Hepatocyte (in vitro differentiated cells): ENCODE results near the gene KCNN2. TPM values are rescaled to one million over a fixed set of nuclear protein-coding genes. Genes with fewer than 3 reads are reported as not detected.

Experiments
- DNase-seq: peaks from one replicate; pipeline ENCODE4 v3.0.0-alpha.2; 2016; ENCODE audit warnings: low spot score
- H2AFZ ChIP-seq: fragments of 200-600 bp; sonication (generic); 2 replicates; pipeline ENCODE4 v1.6.0; 2016; ENCODE audit warnings: antibody characterized with exemption, mild to moderate bottlenecking
- H3K27ac ChIP-seq: fragments of 200-600 bp; sonication (generic); 2 replicates; pipeline ENCODE4 v1.5.1; 2016; ENCODE audit warnings: mild to moderate bottlenecking
- H3K27me3 ChIP-seq: fragments of 200-600 bp; sonication (generic); 2 replicates; pipeline ENCODE4 v1.6.1; 2016
- H3K36me3 ChIP-seq: fragments of 200-600 bp; sonication (generic); replicated peaks from 2 replicates; pipeline ENCODE4 v1.5.1; 2016; ENCODE audit warnings: low read depth; ENCODE audit not compliant: insufficient read depth
- H3K4me1 ChIP-seq: fragments of 200-600 bp; sonication (generic); 2 replicates; pipeline ENCODE4 v1.5.1; 2016; ENCODE audit warnings: mild to moderate bottlenecking, moderate library complexity; ENCODE audit not compliant: insufficient read depth
- H3K4me2 ChIP-seq: fragments of 200-600 bp; sonication (generic); 2 replicates; pipeline ENCODE4 v1.6.0; 2016
- H3K4me3 ChIP-seq: fragments of 200-600 bp; sonication (generic); 2 replicates; pipeline ENCODE4 v1.5.1; 2016; ENCODE audit warnings: mild to moderate bottlenecking
- H3K79me2 ChIP-seq: fragments of 200-600 bp; sonication (generic); 2 replicates; pipeline ENCODE4 v1.6.0; 2017; ENCODE audit warnings: mild to moderate bottlenecking
- H3K9me2 ChIP-seq: fragments of 200-600 bp; sonication (generic); replicated peaks from 2 replicates; pipeline ENCODE4 v1.6.0; 2017; ENCODE audit warnings: mild to moderate bottlenecking; ENCODE audit not compliant: insufficient read depth
- H3K9me3 ChIP-seq: fragments of 200-600 bp; sonication (generic); 2 replicates; pipeline ENCODE4 v1.5.1; 2016; ENCODE audit warnings: low read depth, mild to moderate bottlenecking
- H4K20me1 ChIP-seq: fragments of 200-600 bp; sonication (generic); 2 replicates; pipeline ENCODE4 v1.6.0; 2016; ENCODE audit warnings: mild to moderate bottlenecking; ENCODE audit not compliant: insufficient read depth, poor library complexity, severe bottlenecking
- EZH2 ChIP-seq: fragments of 200-600 bp; sonication (generic); IDR thresholded peaks from 2 replicates; pipeline ENCODE4 v1.6.1; 2016; ENCODE audit warnings: antibody characterized with exemption, mild to moderate bottlenecking, borderline replicate concordance
- EZH2phosphoT487 ChIP-seq: fragments of 200-600 bp; sonication (generic); IDR thresholded peaks from one replicate; pipeline ENCODE4 v1.6.1; 2018; ENCODE audit warnings: antibody characterized with exemption, mild to moderate bottlenecking, low read depth, moderate library complexity; ENCODE audit not compliant: unreplicated experiment, severe bottlenecking
- WGBS: methylation state at CpG from one replicate; pipeline ENCODE4 v1.1.6; 2016; ENCODE audit warnings: low lambda C conversion rate; ENCODE audit errors: missing lambda C conversion rate; 5-methylcytosine and 5-hydroxymethylcytosine counted together
- polyA plus RNA-seq: library from polyadenylated mRNA; unstranded; fragments of >200 nt; fragmentation: Nextera tagmentation; extraction: Ambion mirVana; gene quantifications from 2 replicates; pipeline ENCODE4 v1.2.1, GENCODE V29; 2016
- total RNA-seq: library from RNA; depleted of rRNA; stranded (reverse); fragments of >200 nt; gene quantifications from 2 replicates; pipeline ENCODE4 v1.2.3, GENCODE V29; 2014
- TF ChIP-seq, protein P1 (sequence below): fragments of 200-600 bp; sonication (generic); IDR thresholded peaks from 2 replicates; pipeline ENCODE4 v1.5.1; 2016; ENCODE audit warnings: antibody characterized with exemption, mild to moderate bottlenecking; ENCODE audit not compliant: poor library complexity

KCNN2 gene
- total and polyA plus RNA-seq, 2 experiments from 2014 or later = 3.9 to 6.4 TPM

DNA sequence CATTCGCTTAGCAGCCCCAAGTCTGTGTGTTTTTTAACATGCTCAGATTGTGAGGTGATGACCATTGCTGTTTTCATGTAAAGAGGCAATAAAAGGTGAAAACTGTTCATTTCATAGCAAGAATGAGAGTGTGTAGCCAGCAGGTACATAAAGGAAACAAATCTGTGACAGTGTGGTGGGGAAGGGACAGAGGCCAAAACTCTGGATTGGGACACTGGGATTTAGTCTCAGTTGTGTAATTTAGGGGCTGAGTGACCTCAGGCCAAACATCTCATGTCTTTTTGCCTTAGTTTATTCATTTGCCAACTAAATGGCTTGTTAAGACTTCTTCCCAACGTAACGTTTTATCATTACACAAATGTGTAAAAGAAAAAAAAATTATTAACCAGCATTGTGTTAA is 47.0 kb downstream of the KCNN2 start:
- Histone ChIP-seq H3K36me3 (no peaks in the 10 kb centered on the region), H3K79me2 (no peaks in the 10 kb centered on the region), H3K4me1 (peaks cover 6% of the 10 kb centered on the region), H4K20me1 (no peaks in the 10 kb centered on the region), H3K4me3 (no peak overlapping the region), H3K27me3 (no peaks in the 10 kb centered on the region), H3K27ac (no peak overlapping the region), H2AFZ (no peak overlapping the region), H3K9me2 (no peaks in the 10 kb centered on the region), H3K9me3 (no peaks in the 10 kb centered on the region), H3K4me2 (no peak overlapping the region)
- TF ChIP-seq EZH2 (no peak), EZH2phosphoT487 (no peak)
- TF ChIP-seq, protein P1, sequence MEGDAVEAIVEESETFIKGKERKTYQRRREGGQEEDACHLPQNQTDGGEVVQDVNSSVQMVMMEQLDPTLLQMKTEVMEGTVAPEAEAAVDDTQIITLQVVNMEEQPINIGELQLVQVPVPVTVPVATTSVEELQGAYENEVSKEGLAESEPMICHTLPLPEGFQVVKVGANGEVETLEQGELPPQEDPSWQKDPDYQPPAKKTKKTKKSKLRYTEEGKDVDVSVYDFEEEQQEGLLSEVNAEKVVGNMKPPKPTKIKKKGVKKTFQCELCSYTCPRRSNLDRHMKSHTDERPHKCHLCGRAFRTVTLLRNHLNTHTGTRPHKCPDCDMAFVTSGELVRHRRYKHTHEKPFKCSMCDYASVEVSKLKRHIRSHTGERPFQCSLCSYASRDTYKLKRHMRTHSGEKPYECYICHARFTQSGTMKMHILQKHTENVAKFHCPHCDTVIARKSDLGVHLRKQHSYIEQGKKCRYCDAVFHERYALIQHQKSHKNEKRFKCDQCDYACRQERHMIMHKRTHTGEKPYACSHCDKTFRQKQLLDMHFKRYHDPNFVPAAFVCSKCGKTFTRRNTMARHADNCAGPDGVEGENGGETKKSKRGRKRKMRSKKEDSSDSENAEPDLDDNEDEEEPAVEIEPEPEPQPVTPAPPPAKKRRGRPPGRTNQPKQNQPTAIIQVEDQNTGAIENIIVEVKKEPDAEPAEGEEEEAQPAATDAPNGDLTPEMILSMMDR = no peak
- no peak for DNase-seq
- WGBS = 77% methylated on average over 3 of the region's 3 CpGs

DNA sequence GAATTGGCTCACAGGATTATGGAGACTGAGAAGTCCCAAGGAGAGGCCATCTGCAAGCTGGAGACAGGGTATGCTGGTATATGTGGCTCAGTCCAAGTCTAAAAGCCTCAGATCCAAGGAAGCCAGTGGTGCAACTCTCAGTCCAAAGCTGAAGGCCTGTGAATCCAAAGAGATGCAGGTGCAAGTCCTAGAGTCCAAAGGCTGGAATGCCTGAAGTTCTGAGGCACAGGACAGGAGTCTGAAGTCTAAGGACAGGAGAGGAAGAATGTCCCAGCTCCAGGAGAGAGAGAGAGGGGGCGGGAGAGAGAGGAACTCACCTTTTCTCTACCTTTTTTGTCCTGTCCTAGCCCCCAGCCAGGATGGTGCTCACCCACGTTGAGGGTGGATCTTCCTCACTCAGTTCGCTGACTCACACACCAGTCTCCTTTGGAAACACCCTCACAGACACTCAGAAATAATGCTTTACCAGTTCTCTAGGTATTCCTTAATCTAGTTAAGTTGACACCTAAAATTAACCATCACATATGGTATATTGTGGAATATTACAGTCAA is 49.6 kb downstream of the KCNN2 start:
- peak; percentile 19 for DNase-seq
- 87% methylated on average over 3 of the region's 3 CpGs for WGBS
- Histone ChIP-seq H3K9me3 (no peaks in the 10 kb centered on the region), H4K20me1 (no peaks in the 10 kb centered on the region), H2AFZ (no peak overlapping the region), H3K79me2 (no peaks in the 10 kb centered on the region), H3K4me3 (no peak overlapping the region), H3K4me2 (no peak overlapping the region), H3K36me3 (no peaks in the 10 kb centered on the region), H3K27ac (peak overlapping the region; percentile 24), H3K27me3 (no peaks in the 10 kb centered on the region), H3K9me2 (no peaks in the 10 kb centered on the region), H3K4me1 (peaks cover 6% of the 10 kb centered on the region)
- TF ChIP-seq EZH2phosphoT487 = no peak
- no peak for TF ChIP-seq EZH2
- TF ChIP-seq, protein P1 = no peak

DNA sequence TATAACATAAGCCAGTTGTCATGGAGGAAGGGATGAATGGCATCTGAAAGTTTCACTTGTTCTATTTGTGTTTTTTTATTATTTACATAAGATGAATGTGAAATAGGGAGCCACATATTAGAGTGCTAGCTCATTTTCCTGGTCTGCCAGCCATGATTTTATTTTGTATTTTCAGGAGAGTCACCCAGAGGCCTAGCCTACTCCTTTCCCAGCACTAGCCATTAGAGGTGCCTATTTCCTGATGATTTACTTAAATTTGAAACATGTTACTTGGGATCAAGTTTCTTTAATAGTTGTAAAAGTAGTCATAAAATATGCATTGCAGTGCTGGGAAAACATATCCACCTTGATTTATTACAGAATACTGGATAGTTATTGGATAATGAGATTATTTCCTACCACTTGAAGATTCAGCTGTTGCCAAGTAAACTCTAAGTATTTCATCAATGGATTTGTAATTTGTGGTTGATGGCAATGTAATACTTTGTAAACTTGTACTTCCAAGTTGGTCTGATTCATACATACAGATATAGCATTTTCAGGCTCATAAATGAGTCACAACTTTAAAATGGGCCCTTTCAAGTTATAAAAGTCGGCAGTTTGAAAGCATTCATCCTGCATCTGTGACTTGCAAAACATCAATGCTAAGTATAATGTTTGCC is 50.8 kb downstream of the KCNN2 start:
- no peaks in the 10 kb centered on the region for H4K20me1 ChIP-seq
- H3K4me3 ChIP-seq = no peak overlapping the region
- H3K36me3 ChIP-seq = no peaks in the 10 kb centered on the region
- no peaks in the 10 kb centered on the region for H3K79me2 ChIP-seq
- WGBS = 25% methylated on average over 1 of the region's 1 CpG
- no peak overlapping the region for H3K4me2 ChIP-seq
- H3K27me3 ChIP-seq = no peaks in the 10 kb centered on the region
- TF ChIP-seq, protein P1 = no peak
- peak; percentile 33 for TF ChIP-seq EZH2phosphoT487
- peak; percentile 58 for DNase-seq
- H3K27ac ChIP-seq = peak overlapping the region; percentile 24
- H3K4me1 ChIP-seq = peaks cover 6% of the 10 kb centered on the region
- H3K9me3 ChIP-seq = no peaks in the 10 kb centered on the region
- H2AFZ ChIP-seq = no peak overlapping the region
- no peaks in the 10 kb centered on the region for H3K9me2 ChIP-seq
